GM12801 (cell line): ENCODE results near the gene LCAT.

ENCODE experiments used
- CTCF ChIP-seq: IDR thresholded peaks from one replicate; pipeline ENCODE4 v1.5.1; 2011; ENCODE audit warnings: control low read depth; ENCODE audit not compliant: insufficient read length; ENCODE audit errors: extremely low read depth

The LCAT gene

GRCh38 chr16:67966549-67967182, 22.7 kb upstream of the LCAT start:
- TF ChIP-seq CTCF: no peak

- no peak for TF ChIP-seq CTCF
Measured at GRCh38 chr16:67965668-67966548, 22.0 kb upstream of the LCAT start.

- TF ChIP-seq CTCF: no peak
Measured at GRCh38 chr16:67964477-67965131, 20.7 kb upstream of the LCAT start.

- no peak for TF ChIP-seq CTCF
Measured at GRCh38 chr16:67963662-67964321, 19.9 kb upstream of the LCAT start.

GRCh38 chr16:67963292-67963661, 19.4 kb upstream of the LCAT start:
- no peak for TF ChIP-seq CTCF

- TF ChIP-seq CTCF: no peak
Measured at GRCh38 chr16:67962135-67962534, 18.2 kb upstream of the LCAT start.

GRCh38 chr16:67961551-67961957, 17.6 kb upstream of the LCAT start:
- TF ChIP-seq CTCF: no peak
